K562 (cell line): ENCODE measurements around the gene LSP1. TPM values are rescaled to one million over a fixed set of nuclear protein-coding genes. Genes with fewer than 3 reads are reported as not detected.

Experiments
- ATAC-seq: fragments of 200-7000 bp; cut with Tn5 transposase; 3 replicates; pipeline ENCODE4 v1.9.1; 2020; ENCODE audit warnings: moderate library complexity
- BruUV-seq: library from RNA; stranded (reverse); fragments of 400-500 nt; replicated peaks from 2 replicates; lab custom pipeline; 2021; lab: Mats Ljungman, UMichigan
- CTCF ChIA-PET: fragments of 300-600 bp; formaldehyde crosslinking; extraction: SDS; loops from one replicate; lab custom pipeline; 2021; ENCODE audit warnings: low intra/inter-chr PET ratio; lab: Yijun Ruan, JAX
- POLR2A ChIA-PET: fragments of 300-600, 350-650 bp; sonication (Branson Sonifier 250); formaldehyde crosslinking; extraction: SDS; loops from one replicate; lab custom pipeline; 2021; ENCODE audit warnings: antibody characterized with exemption, inconsistent platforms; lab: Yijun Ruan, JAX
- DNase-seq, 4 experiments: peaks; one replicate each; pipeline versions ENCODE4 v3.0.0 to v3.0.0-alpha.2; 2011 to 2018; ENCODE audit warnings: low spot score in 3 of 4, mixed read lengths in 3 of 4; ENCODE audit errors: extremely low read depth in 1 of 4
- FAIRE-seq: peaks from 2 replicates; lab custom pipeline; 2011; peaks lifted over from hg19 to GRCh38; lab: Jason Lieb, UNC
- H2AFZ ChIP-seq: 2 replicates; pipeline ENCODE4 v1.6.0; 2011; ENCODE audit warnings: low read depth, low read length, control low read depth, inconsistent platforms
- H3K27ac ChIP-seq: fragments of 200-600 bp; 3 replicates; pipeline ENCODE4 v1.8.0; 2011; ENCODE audit warnings: low read depth, mild to moderate bottlenecking, control low read depth, inconsistent platforms, low read length, moderate library complexity, mixed read lengths; ENCODE audit errors: extremely low read depth
- H3K27me3 ChIP-seq, 2 experiments: fragments of 300-600 bp in 1 of 2; 2 replicates in 1 of 2; 3 replicates in 1 of 2; pipeline versions ENCODE4 v1.6.0 to v1.8.0; 2011; ENCODE audit warnings: inconsistent platforms in 2 of 2, low read length in 2 of 2, mild to moderate bottlenecking in 1 of 2, mixed read lengths in 1 of 2, moderate library complexity in 1 of 2; ENCODE audit not compliant: control insufficient read depth in 2 of 2, insufficient read depth in 2 of 2
- H3K36me3 ChIP-seq: fragments of 300-600 bp; 3 replicates; pipeline ENCODE4 v1.8.0; 2011; ENCODE audit warnings: mild to moderate bottlenecking, low read length, inconsistent platforms; ENCODE audit not compliant: control insufficient read depth, insufficient read depth
- H3K4me1 ChIP-seq, 2 experiments: fragments of 200-600 bp in 1 of 2; replicated peaks in 1 of 2; 2 replicates in 1 of 2; 3 replicates in 1 of 2; pipeline versions ENCODE4 v1.5.1 to v1.8.0; 2011; ENCODE audit warnings: inconsistent platforms in 2 of 2, low read length in 2 of 2, mild to moderate bottlenecking in 1 of 2, mixed read lengths in 1 of 2, moderate library complexity in 1 of 2; ENCODE audit not compliant: control insufficient read depth in 2 of 2, insufficient read depth in 2 of 2
- H3K4me2 ChIP-seq: 2 replicates; pipeline ENCODE4 v1.6.1; 2011; ENCODE audit warnings: low read length, control low read depth, inconsistent platforms, mixed read lengths; ENCODE audit not compliant: insufficient read depth
- H3K4me3 ChIP-seq: fragments of 200-600 bp; sonication (generic), shearing (Covaris generic); 2 replicates; pipeline ENCODE4 v1.5.1; 2016; ENCODE audit warnings: control low read depth, inconsistent platforms
- H3K79me2 ChIP-seq: fragments of 200-600 bp; 3 replicates; pipeline ENCODE4 v1.8.0; 2011; ENCODE audit warnings: low read length, inconsistent platforms; ENCODE audit not compliant: control insufficient read depth, insufficient read depth
- H3K9ac ChIP-seq, 2 experiments: 2 replicates each; pipeline versions ENCODE4 v1.6.0 to v1.6.1; 2011; ENCODE audit warnings: low read depth in 2 of 2, low read length in 2 of 2, control low read depth in 1 of 2, inconsistent platforms in 1 of 2, mild to moderate bottlenecking in 1 of 2, mixed read lengths in 1 of 2; ENCODE audit not compliant: insufficient read depth in 1 of 2
- H3K9me1 ChIP-seq: one replicate; pipeline ENCODE4 v1.6.0; 2011; ENCODE audit warnings: inconsistent platforms, mild to moderate bottlenecking, low read length, moderate library complexity; ENCODE audit not compliant: control insufficient read depth, insufficient read depth
- H3K9me3 ChIP-seq: replicated peaks from 2 replicates; pipeline ENCODE4 v1.5.1; 2011; ENCODE audit warnings: low read depth, low read length, inconsistent platforms; ENCODE audit not compliant: control insufficient read depth, insufficient read depth
- H4K20me1 ChIP-seq: replicated peaks from 2 replicates; pipeline ENCODE4 v1.6.1; 2011; ENCODE audit warnings: low read length, inconsistent platforms, mixed read lengths; ENCODE audit not compliant: control insufficient read depth, insufficient read depth
- GTF2A2 ChIP-seq: IDR thresholded peaks from 2 replicates; pipeline ENCODE4 v1.6.1; 2016; ENCODE audit warnings: mild to moderate bottlenecking, missing genetic modification characterization, missing compliant biosample characterization
- HMG20B ChIP-seq: fragments of 250-450 bp; sonication (Bioruptor Pico); IDR thresholded peaks from 2 replicates; pipeline ENCODE4 v1.5.0; 2021; ENCODE audit warnings: mild to moderate bottlenecking
- MAFK ChIP-seq: IDR thresholded peaks from 2 replicates; pipeline ENCODE4 v1.6.1; 2011; ENCODE audit warnings: low read length, improper control_type of control experiment
- PHB2 ChIP-seq: fragments of 450-650 bp; IDR thresholded peaks from 2 replicates; pipeline ENCODE4 v1.6.1; 2017; ENCODE audit warnings: low read depth
- POLR3A ChIP-seq: IDR thresholded peaks from 2 replicates; pipeline ENCODE4 v1.6.1; 2011; ENCODE audit warnings: borderline replicate concordance, mild to moderate bottlenecking, moderate library complexity; ENCODE audit not compliant: insufficient read length, insufficient read depth; ENCODE audit errors: extremely low read depth
- THRAP3 ChIP-seq: fragments of 450-650 bp; IDR thresholded peaks from 2 replicates; pipeline ENCODE4 v1.6.1; 2016; ENCODE audit warnings: mild to moderate bottlenecking, inconsistent platforms, borderline replicate concordance
- ZFPM2 ChIP-seq: fragments of 250-450 bp; sonication (Bioruptor Pico); IDR thresholded peaks from 2 replicates; pipeline ENCODE4 v1.5.1; 2022; ENCODE audit warnings: mild to moderate bottlenecking
- ZNF584 ChIP-seq: fragments of 200-800 bp; sonication (Bioruptor generic); IDR thresholded peaks from 2 replicates; pipeline ENCODE4 v1.6.1; 2016; ENCODE audit warnings: low read depth, mild to moderate bottlenecking, missing genetic modification characterization, missing compliant biosample characterization
- WGBS: fragments of 100-300 bp; shearing (Covaris generic); methylation state at CpG from one replicate; pipeline ENCODE4 v1.1.6; 2016; ENCODE audit warnings: low coverage, mixed read lengths; ENCODE audit not compliant: insufficient coverage; ENCODE audit errors: missing lambda C conversion rate; 5-methylcytosine and 5-hydroxymethylcytosine counted together
- in situ Hi-C: fragments of 300-500 bp; cut with MboI; formaldehyde crosslinking; loops from 4 replicates; pipeline ENCODE4 v1.15.0; 2018; ENCODE audit warnings: inconsistent platforms, mixed read lengths
- intact Hi-C: fragments of 100-400 bp; cut with micrococcal nuclease; formaldehyde crosslinking; loops from 2 replicates; pipeline ENCODE4 v1.14.2; 2022
- polyA plus RNA-seq, 8 experiments: library from polyadenylated mRNA; depleted of rRNA in 4 of 8; stranded (reverse) in 5 of 8; unstranded in 3 of 8; fragments of >200 nt; fragmentation: Nextera tagmentation in 2 of 8; fragmentation: Illumina TruSeq in 1 of 8; extraction: Ambion mirVana in 2 of 8; extraction: Trizol in 1 of 8; gene quantifications; 2 replicates each; pipeline versions ENCODE4 v1.2.1 to v1.2.3, GENCODE V29; 2011 to 2014; ENCODE audit warnings: inconsistent platforms in 1 of 8, missing spikeins in 1 of 8
- total RNA-seq, 7 experiments: library from RNA; depleted of rRNA in 6 of 7; stranded (reverse); fragments of >200 nt in 6 of 7; fragmentation: Illumina TruSeq in 2 of 7; extraction: Trizol in 2 of 7; gene quantifications; 2 replicates each; pipeline versions ENCODE4 v1.2.1 to v1.2.3, GENCODE V29; 2011 to 2021; ENCODE audit warnings: low replicate concordance in 1 of 7
- TF ChIP-seq, protein P1 (sequence below), 3 experiments: fragments of 200-800 bp in 1 of 3; fragments of 250-450 bp in 1 of 3; fragments of 450-650 bp in 1 of 3; sonication (Bioruptor Pico) in 1 of 3; sonication (Bioruptor generic) in 1 of 3; formaldehyde crosslinking in 1 of 3; IDR thresholded peaks; 2 replicates each; pipeline versions ENCODE4 v1.6.1 to v1.8.0; 2016 to 2022; ENCODE audit warnings: mild to moderate bottlenecking in 2 of 3, missing genetic modification characterization in 2 of 3, missing compliant biosample characterization in 1 of 3, moderate library complexity in 1 of 3
- TF ChIP-seq, protein P2 (sequence below), 2 experiments: fragments of 450-650 bp; IDR thresholded peaks; 2 replicates each; pipeline ENCODE4 v1.6.1; 2016; ENCODE audit warnings: mild to moderate bottlenecking in 2 of 2, borderline replicate concordance in 1 of 2, low read depth in 1 of 2, moderate library complexity in 1 of 2

LSP1 gene
- total and polyA plus RNA-seq, 9 of the 15 experiments (the other 6 are each of a cell fraction or from before 2014, with no cell fraction given): 0.08 to 2.9 (median 0.65) TPM; not detected in 2

DNA sequence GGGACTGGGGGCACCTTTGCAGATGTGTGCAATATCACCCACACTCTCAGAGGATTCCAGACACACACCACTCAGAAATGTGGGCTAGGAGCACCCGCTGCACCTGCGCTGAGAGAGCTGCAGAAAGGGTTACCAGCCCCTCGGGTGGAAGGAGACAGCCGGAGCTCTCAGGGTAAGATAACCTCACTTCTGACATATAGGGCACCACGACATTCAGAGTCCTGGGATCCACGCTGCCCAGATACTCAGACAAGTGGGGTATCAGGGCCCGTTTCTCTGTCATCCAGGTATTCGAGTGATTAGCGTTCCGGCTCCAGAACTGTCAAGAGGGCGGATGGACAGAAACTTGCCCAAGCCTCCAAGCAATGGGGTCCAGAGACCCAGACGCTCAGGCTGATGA, 24.3 kb upstream of the LSP1 start:
- H3K4me3 ChIP-seq: no peak overlapping the region
- H3K9ac ChIP-seq: no peak overlapping the region
- no peak overlapping the region for H2AFZ ChIP-seq
- H3K36me3 ChIP-seq: no peaks in the 10 kb centered on the region
- FAIRE-seq (no peak), ATAC-seq (no peak), DNase-seq (no peak)
- no peak overlapping the region for H3K4me2 ChIP-seq
- no peaks in the 10 kb centered on the region for H3K9me3 ChIP-seq
- CTCF ChIA-PET: interaction anchor here (0.8 to 2.4 kb wide), 2 partner anchors 134 to 135 kb away, joined by 3 to 6 read pairs; no protein-coding TSS in a partner anchor
- in situ Hi-C loops (no loop called here), intact Hi-C loops (loop anchor here (5.0 kb wide), 1 partner anchor 324 kb away; no protein-coding TSS in a partner anchor)
- peaks cover 0 to 50% of the 10 kb centered on the region in 2 experiments; a peak in 3 of 5 replicates for H3K27me3 ChIP-seq
- no peaks in the 10 kb centered on the region for H3K9me1 ChIP-seq
- H4K20me1 ChIP-seq: peaks cover 7% of the 10 kb centered on the region
- H3K79me2 ChIP-seq: no peaks in the 10 kb centered on the region
- no TSS peak for BruUV-seq
- POLR2A ChIA-PET: interaction anchor here (1.0 kb wide), 1 partner anchor 135 kb away, joined by 4 read pairs; no protein-coding TSS in a partner anchor
- WGBS: 0% methylated on average over 12 of the region's 12 CpGs
- no peak overlapping the region for H3K27ac ChIP-seq
- H3K4me1 ChIP-seq: peaks cover 0 to 58% of the 10 kb centered on the region in 2 experiments; a peak in 2 of 5 replicates
- TF ChIP-seq, protein P1, sequence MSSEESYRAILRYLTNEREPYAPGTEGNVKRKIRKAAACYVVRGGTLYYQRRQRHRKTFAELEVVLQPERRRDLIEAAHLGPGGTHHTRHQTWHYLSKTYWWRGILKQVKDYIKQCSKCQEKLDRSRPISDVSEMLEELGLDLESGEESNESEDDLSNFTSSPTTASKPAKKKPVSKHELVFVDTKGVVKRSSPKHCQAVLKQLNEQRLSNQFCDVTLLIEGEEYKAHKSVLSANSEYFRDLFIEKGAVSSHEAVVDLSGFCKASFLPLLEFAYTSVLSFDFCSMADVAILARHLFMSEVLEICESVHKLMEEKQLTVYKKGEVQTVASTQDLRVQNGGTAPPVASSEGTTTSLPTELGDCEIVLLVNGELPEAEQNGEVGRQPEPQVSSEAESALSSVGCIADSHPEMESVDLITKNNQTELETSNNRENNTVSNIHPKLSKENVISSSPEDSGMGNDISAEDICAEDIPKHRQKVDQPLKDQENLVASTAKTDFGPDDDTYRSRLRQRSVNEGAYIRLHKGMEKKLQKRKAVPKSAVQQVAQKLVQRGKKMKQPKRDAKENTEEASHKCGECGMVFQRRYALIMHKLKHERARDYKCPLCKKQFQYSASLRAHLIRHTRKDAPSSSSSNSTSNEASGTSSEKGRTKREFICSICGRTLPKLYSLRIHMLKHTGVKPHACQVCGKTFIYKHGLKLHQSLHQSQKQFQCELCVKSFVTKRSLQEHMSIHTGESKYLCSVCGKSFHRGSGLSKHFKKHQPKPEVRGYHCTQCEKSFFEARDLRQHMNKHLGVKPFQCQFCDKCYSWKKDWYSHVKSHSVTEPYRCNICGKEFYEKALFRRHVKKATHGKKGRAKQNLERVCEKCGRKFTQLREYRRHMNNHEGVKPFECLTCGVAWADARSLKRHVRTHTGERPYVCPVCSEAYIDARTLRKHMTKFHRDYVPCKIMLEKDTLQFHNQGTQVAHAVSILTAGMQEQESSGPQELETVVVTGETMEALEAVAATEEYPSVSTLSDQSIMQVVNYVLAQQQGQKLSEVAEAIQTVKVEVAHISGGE (CRISPR knock-in tag; IDR thresholded peaks at IDR 0.05): no peak
- no peak for TF ChIP-seq THRAP3
- TF ChIP-seq, protein P2, sequence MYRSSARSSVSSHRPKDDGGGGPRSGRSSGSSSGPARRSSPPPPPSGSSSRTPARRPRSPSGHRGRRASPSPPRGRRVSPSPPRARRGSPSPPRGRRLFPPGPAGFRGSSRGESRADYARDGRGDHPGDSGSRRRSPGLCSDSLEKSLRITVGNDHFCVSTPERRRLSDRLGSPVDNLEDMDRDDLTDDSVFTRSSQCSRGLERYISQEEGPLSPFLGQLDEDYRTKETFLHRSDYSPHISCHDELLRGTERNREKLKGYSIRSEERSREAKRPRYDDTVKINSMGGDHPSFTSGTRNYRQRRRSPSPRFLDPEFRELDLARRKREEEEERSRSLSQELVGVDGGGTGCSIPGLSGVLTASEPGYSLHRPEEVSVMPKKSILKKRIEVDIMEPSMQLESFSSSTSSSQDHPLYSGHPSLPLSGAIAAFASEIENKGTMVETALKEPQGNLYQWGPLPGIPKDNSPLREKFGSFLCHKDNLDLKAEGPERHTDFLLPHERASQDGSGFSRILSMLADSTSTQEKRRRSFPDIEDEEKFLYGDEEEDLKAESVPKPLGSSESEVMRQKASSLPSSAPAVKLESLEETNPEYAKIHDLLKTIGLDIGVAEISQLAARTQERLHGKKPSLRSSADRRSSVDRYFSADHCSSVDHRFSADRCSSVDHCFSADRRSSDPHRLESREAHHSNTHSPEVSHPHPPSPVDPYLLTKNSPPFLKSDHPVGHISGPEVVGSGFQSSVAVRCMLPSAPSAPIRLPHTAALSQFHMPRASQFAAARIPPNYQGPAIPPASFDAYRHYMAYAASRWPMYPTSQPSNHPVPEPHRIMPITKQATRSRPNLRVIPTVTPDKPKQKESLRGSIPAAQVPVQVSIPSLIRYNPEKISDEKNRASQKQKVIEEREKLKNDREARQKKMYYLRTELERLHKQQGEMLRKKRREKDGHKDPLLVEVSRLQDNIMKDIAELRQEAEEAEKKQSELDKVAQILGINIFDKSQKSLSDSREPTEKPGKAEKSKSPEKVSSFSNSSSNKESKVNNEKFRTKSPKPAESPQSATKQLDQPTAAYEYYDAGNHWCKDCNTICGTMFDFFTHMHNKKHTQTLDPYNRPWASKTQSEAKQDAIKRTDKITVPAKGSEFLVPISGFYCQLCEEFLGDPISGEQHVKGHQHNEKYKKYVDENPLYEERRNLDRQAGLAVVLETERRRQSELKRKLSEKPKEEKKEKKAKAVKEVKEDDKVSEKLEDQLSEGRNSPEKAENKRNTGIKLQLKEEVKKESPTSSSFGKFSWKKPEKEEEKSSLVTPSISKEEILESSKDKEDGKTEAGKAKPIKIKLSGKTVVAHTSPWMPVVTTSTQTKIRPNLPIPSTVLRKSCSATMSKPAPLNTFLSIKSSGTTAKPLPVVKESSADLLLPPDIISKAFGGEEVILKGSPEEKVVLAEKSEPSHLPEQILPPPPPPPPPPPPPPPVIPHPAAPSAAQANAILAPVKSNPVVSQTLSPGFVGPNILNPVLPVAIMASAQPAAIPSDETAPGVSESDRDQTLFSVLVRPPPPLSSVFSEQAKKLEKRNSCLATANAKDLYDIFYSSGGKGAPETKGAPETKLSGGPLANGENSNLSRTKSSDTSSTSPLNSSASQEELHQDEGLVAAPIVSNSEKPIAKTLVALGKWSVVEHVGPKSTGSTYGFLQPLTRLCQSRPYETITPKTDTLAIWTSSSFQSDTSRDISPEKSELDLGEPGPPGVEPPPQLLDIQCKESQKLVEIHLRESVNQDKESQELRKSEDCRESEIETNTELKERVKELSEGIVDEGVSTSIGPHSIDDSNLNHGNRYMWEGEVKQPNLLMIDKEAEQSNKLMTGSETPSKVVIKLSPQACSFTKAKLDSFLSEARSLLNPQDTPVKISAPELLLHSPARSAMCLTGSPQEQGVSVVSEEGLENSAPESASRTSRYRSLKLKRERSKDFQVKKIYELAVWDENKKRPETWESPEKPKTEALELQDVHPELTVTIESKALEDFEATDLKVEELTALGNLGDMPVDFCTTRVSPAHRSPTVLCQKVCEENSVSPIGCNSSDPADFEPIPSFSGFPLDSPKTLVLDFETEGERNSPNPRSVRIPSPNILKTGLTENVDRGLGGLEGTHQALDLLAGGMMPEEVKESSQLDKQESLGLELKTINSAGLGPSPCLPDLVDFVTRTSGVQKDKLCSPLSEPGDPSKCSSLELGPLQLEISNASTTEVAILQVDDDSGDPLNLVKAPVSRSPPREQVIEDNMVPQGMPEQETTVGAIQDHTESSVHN (IDR thresholded peaks at IDR 0.05; ENCODE audit: borderline replicate concordance in 1 of 2, low read depth in 1 of 2): no peak
- TF ChIP-seq POLR3A: no peak
- no peak for TF ChIP-seq ZFPM2
- no peak for TF ChIP-seq MAFK
- no peak for TF ChIP-seq PHB2
- no peak for TF ChIP-seq GTF2A2 (tag)
- TF ChIP-seq HMG20B (CRISPR knock-in tag): no peak
- TF ChIP-seq ZNF584 (CRISPR knock-in tag): no peak
